ENCODE measurements around the gene NKAPD1. TPM values are rescaled to one million over a fixed set of nuclear protein-coding genes. Genes with fewer than 3 reads are reported as not detected.

NKAPD1 gene
- total RNA-seq, 1 experiment from 2014 or later: 15.3 TPM

DNA sequence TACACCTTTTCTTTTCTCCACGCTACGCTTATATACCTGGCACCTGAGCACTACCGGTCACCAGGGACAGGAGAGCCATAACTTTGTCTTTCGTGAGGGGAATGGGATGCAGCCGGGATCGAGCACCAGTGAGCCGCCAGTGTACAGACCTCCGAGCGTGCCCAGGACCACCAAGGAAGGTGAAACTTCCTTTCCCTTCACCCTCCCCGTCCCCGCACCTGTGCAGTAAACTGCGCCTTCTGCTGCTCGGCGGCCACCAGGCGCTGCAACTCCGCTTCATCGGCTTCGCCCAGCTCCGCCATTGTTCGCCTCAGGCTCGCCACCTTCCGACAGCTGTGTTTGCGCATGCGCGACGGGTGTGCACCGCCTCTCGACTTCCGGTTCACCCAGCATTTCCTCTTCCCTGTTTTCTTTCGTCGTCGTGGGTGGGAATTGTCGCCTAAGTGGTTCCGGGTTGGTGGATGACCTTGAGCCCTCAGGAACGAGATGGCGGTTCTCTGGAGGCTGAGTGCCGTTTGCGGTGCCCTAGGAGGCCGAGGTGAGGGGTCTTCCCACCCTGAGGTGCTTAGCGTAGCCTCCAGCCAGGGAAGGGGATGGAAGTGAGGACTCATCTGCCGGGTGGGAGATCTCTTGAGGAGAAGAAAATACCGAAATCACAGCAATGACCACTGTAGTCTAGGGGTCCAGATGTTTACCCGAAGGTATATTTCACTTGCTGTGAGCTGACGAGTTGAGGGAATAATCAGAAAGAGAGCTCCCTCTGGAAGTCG lies 12.5 kb downstream of the NKAPD1 start, which contains the start of the genes SDHD and TIMM8B (continued):
- TF ChIP-seq ZNF121 (CRISPR knock-in tag; IDR thresholded peaks at IDR 0.05) (peak; percentile 39; the same call in 1 of the 2 replicates), ZBTB21 (CRISPR knock-in tag; IDR thresholded peaks at IDR 0.05; ENCODE audit: borderline replicate concordance) (peak; percentile 85; the same call in 1 of the 2 replicates), OVOL2 (CRISPR knock-in tag; IDR thresholded peaks at IDR 0.05; ENCODE audit: borderline replicate concordance) (no peak), ESRRA (CRISPR knock-in tag; IDR thresholded peaks at IDR 0.05; ENCODE audit: borderline replicate concordance) (peak; percentile 98), NR2C2 (CRISPR knock-in tag; IDR thresholded peaks at IDR 0.05) (peak; percentile 99), NR1H2 (CRISPR knock-in tag; IDR thresholded peaks at IDR 0.05) (no peak), FOXK1 (CRISPR knock-in tag; IDR thresholded peaks at IDR 0.05) (peak; percentile 100), NR3C1 (CRISPR knock-in tag; conservative IDR thresholded peaks at IDR 0.05; ENCODE audit: low read depth) (no peak), SP1 (CRISPR knock-in tag; conservative IDR thresholded peaks at IDR 0.05) (peak; percentile 93), ZNF396 (CRISPR knock-in tag; IDR thresholded peaks at IDR 0.05; ENCODE audit: borderline replicate concordance) (no peak), JAZF1 (CRISPR knock-in tag; IDR thresholded peaks at IDR 0.05) (no peak), ZNF232 (CRISPR knock-in tag; IDR thresholded peaks at IDR 0.05) (no peak; the same call in 1 of the 2 replicates), ZNF416 (CRISPR knock-in tag; IDR thresholded peaks at IDR 0.05) (no peak), RORB (CRISPR knock-in tag; IDR thresholded peaks at IDR 0.05) (no peak)
- TF ChIP-seq, protein P1, sequence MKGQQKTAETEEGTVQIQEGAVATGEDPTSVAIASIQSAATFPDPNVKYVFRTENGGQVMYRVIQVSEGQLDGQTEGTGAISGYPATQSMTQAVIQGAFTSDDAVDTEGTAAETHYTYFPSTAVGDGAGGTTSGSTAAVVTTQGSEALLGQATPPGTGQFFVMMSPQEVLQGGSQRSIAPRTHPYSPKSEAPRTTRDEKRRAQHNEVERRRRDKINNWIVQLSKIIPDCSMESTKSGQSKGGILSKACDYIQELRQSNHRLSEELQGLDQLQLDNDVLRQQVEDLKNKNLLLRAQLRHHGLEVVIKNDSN (CRISPR knock-in tag; IDR thresholded peaks at IDR 0.05): peak; percentile 13; the same call in 1 of the 2 replicates
- TF ChIP-seq, protein P2, sequence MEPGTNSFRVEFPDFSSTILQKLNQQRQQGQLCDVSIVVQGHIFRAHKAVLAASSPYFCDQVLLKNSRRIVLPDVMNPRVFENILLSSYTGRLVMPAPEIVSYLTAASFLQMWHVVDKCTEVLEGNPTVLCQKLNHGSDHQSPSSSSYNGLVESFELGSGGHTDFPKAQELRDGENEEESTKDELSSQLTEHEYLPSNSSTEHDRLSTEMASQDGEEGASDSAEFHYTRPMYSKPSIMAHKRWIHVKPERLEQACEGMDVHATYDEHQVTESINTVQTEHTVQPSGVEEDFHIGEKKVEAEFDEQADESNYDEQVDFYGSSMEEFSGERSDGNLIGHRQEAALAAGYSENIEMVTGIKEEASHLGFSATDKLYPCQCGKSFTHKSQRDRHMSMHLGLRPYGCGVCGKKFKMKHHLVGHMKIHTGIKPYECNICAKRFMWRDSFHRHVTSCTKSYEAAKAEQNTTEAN (CRISPR knock-in tag; IDR thresholded peaks at IDR 0.05): peak; percentile 79; the same call in 1 of the 2 replicates
- TF ChIP-seq, protein P3, sequence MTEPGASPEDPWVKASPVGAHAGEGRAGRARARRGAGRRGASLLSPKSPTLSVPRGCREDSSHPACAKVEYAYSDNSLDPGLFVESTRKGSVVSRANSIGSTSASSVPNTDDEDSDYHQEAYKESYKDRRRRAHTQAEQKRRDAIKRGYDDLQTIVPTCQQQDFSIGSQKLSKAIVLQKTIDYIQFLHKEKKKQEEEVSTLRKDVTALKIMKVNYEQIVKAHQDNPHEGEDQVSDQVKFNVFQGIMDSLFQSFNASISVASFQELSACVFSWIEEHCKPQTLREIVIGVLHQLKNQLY (CRISPR knock-in tag; IDR thresholded peaks at IDR 0.05): no peak
- TF ChIP-seq, protein P4, sequence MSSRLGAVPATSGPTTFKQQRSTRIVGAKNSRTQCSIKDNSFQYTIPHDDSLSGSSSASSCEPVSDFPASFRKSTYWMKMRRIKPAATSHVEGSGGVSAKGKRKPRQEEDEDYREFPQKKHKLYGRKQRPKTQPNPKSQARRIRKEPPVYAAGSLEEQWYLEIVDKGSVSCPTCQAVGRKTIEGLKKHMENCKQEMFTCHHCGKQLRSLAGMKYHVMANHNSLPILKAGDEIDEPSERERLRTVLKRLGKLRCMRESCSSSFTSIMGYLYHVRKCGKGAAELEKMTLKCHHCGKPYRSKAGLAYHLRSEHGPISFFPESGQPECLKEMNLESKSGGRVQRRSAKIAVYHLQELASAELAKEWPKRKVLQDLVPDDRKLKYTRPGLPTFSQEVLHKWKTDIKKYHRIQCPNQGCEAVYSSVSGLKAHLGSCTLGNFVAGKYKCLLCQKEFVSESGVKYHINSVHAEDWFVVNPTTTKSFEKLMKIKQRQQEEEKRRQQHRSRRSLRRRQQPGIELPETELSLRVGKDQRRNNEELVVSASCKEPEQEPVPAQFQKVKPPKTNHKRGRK (CRISPR knock-in tag; IDR thresholded peaks at IDR 0.05; ENCODE audit: borderline replicate concordance): no peak
- TF ChIP-seq, protein P5, sequence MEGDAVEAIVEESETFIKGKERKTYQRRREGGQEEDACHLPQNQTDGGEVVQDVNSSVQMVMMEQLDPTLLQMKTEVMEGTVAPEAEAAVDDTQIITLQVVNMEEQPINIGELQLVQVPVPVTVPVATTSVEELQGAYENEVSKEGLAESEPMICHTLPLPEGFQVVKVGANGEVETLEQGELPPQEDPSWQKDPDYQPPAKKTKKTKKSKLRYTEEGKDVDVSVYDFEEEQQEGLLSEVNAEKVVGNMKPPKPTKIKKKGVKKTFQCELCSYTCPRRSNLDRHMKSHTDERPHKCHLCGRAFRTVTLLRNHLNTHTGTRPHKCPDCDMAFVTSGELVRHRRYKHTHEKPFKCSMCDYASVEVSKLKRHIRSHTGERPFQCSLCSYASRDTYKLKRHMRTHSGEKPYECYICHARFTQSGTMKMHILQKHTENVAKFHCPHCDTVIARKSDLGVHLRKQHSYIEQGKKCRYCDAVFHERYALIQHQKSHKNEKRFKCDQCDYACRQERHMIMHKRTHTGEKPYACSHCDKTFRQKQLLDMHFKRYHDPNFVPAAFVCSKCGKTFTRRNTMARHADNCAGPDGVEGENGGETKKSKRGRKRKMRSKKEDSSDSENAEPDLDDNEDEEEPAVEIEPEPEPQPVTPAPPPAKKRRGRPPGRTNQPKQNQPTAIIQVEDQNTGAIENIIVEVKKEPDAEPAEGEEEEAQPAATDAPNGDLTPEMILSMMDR (IDR thresholded peaks at IDR 0.05): no peak
- TF ChIP-seq, protein P6, sequence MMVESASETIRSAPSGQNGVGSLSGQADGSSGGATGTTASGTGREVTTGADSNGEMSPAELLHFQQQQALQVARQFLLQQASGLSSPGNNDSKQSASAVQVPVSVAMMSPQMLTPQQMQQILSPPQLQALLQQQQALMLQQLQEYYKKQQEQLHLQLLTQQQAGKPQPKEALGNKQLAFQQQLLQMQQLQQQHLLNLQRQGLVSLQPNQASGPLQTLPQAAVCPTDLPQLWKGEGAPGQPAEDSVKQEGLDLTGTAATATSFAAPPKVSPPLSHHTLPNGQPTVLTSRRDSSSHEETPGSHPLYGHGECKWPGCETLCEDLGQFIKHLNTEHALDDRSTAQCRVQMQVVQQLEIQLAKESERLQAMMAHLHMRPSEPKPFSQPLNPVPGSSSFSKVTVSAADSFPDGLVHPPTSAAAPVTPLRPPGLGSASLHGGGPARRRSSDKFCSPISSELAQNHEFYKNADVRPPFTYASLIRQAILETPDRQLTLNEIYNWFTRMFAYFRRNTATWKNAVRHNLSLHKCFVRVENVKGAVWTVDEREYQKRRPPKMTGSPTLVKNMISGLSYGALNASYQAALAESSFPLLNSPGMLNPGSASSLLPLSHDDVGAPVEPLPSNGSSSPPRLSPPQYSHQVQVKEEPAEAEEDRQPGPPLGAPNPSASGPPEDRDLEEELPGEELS (CRISPR knock-in tag; IDR thresholded peaks at IDR 0.05): peak; percentile 44; the same call in 1 of the 2 replicates
- TF ChIP-seq, protein P7, sequence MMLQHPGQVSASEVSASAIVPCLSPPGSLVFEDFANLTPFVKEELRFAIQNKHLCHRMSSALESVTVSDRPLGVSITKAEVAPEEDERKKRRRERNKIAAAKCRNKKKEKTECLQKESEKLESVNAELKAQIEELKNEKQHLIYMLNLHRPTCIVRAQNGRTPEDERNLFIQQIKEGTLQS (CRISPR knock-in tag; conservative IDR thresholded peaks at IDR 0.05): no peak
- TF ChIP-seq, protein P8, sequence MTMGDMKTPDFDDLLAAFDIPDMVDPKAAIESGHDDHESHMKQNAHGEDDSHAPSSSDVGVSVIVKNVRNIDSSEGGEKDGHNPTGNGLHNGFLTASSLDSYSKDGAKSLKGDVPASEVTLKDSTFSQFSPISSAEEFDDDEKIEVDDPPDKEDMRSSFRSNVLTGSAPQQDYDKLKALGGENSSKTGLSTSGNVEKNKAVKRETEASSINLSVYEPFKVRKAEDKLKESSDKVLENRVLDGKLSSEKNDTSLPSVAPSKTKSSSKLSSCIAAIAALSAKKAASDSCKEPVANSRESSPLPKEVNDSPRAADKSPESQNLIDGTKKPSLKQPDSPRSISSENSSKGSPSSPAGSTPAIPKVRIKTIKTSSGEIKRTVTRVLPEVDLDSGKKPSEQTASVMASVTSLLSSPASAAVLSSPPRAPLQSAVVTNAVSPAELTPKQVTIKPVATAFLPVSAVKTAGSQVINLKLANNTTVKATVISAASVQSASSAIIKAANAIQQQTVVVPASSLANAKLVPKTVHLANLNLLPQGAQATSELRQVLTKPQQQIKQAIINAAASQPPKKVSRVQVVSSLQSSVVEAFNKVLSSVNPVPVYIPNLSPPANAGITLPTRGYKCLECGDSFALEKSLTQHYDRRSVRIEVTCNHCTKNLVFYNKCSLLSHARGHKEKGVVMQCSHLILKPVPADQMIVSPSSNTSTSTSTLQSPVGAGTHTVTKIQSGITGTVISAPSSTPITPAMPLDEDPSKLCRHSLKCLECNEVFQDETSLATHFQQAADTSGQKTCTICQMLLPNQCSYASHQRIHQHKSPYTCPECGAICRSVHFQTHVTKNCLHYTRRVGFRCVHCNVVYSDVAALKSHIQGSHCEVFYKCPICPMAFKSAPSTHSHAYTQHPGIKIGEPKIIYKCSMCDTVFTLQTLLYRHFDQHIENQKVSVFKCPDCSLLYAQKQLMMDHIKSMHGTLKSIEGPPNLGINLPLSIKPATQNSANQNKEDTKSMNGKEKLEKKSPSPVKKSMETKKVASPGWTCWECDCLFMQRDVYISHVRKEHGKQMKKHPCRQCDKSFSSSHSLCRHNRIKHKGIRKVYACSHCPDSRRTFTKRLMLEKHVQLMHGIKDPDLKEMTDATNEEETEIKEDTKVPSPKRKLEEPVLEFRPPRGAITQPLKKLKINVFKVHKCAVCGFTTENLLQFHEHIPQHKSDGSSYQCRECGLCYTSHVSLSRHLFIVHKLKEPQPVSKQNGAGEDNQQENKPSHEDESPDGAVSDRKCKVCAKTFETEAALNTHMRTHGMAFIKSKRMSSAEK (CRISPR knock-in tag; IDR thresholded peaks at IDR 0.05; ENCODE audit: borderline replicate concordance): no peak
- TF ChIP-seq, protein P9, sequence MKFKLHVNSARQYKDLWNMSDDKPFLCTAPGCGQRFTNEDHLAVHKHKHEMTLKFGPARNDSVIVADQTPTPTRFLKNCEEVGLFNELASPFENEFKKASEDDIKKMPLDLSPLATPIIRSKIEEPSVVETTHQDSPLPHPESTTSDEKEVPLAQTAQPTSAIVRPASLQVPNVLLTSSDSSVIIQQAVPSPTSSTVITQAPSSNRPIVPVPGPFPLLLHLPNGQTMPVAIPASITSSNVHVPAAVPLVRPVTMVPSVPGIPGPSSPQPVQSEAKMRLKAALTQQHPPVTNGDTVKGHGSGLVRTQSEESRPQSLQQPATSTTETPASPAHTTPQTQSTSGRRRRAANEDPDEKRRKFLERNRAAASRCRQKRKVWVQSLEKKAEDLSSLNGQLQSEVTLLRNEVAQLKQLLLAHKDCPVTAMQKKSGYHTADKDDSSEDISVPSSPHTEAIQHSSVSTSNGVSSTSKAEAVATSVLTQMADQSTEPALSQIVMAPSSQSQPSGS (CRISPR knock-in tag; IDR thresholded peaks at IDR 0.05; ENCODE audit: borderline replicate concordance, low read depth): no peak

All from WTC11 (cell line).